Measurements from ENCODE around the gene TRPC6. TPM values are rescaled to one million over a fixed set of nuclear protein-coding genes. Genes with fewer than 3 reads are reported as not detected.

TRPC6 gene
- total and polyA plus RNA-seq, 2 of the 8 experiments (the other 6 are each of a cell fraction or from before 2014, with no cell fraction given), result 0.26 to 0.39 TPM

- ChIA-PET CTCF (ENCODE audit: partially characterized antibody) (interaction anchor here (0.6 to 1.5 kb wide), 2 partner anchors 169 to 378 kb away, joined by 3 to 4 read pairs; no protein-coding TSS in a partner anchor), POLR2A (ENCODE audit: partially characterized antibody) (no interaction called here)
- Histone ChIP-seq H3K14ac (ENCODE audit: insufficient read length) (no peak overlapping the region), H3K36me3 (ENCODE audit: control insufficient read depth in 2 of 4, insufficient read depth in 4 of 4, low read length in 3 of 4) (no peaks in the 10 kb centered on the region), H2AK5ac (ENCODE audit: low read depth, low read length) (no peak overlapping the region), H2BK5ac (ENCODE audit: low read depth, low read length) (no peak overlapping the region), H4K20me1 (replicated peaks in 1 of 2; ENCODE audit: control insufficient read depth in 1 of 2, insufficient read depth in 2 of 2, low read length in 2 of 2) (no peaks in the 10 kb centered on the region), H4K8ac (ENCODE audit: extremely low read depth, insufficient read depth, low read length) (no peak overlapping the region), H3K23ac (ENCODE audit: insufficient read length) (no peak overlapping the region), H2BK120ac (replicated peaks; ENCODE audit: low read depth, low read length) (no peak overlapping the region), H3K4me2 (ENCODE audit: insufficient read depth in 1 of 2, low read depth in 2 of 2, low read length in 2 of 2) (no peak overlapping the region), H2AFZ (ENCODE audit: low read length) (no peak overlapping the region), H4K5ac (ENCODE audit: insufficient read length, low read depth, low read length) (no peak overlapping the region), H3K27ac (ENCODE audit: low read depth, low read length) (no peak overlapping the region), H3K18ac (ENCODE audit: extremely low read depth, low read length) (no peak overlapping the region), H3K79me1 (ENCODE audit: low read depth, low read length) (no peaks in the 10 kb centered on the region), H3K4ac (replicated peaks; ENCODE audit: insufficient read length, low read depth, low read length) (no peak overlapping the region), H2BK15ac (ENCODE audit: low read length) (no peak overlapping the region), H3K79me2 (ENCODE audit: control insufficient read depth in 1 of 2, insufficient read depth in 2 of 2, low read length in 2 of 2) (no peaks in the 10 kb centered on the region), H3K4me1 (replicated peaks in 1 of 4; ENCODE audit: control insufficient read depth in 3 of 4, insufficient read depth in 4 of 4, low read length in 3 of 4) (peaks cover 0 to 10% (median 2%) of the 10 kb centered on the region in 4 experiments; a peak in 2 of 7 replicates), H3K56ac (replicated peaks; ENCODE audit: insufficient read length, low read depth, low read length) (no peak overlapping the region), H2BK20ac (ENCODE audit: low read length) (no peak overlapping the region), H3K23me2 (ENCODE audit: low read depth, low read length) (no peaks in the 10 kb centered on the region), H3K9ac (replicated peaks in 1 of 4; ENCODE audit: extremely low read depth in 1 of 4, low read depth in 3 of 4, low read length in 3 of 4) (no peak overlapping the region), H3K9me3 (ENCODE audit: insufficient read depth in 2 of 2, low read depth in 1 of 2, low read length in 1 of 2) (no peaks in the 10 kb centered on the region), H4K91ac (replicated peaks; ENCODE audit: insufficient read length, low read length) (no peak overlapping the region), H3K4me3 (ENCODE audit: extremely low read depth in 1 of 4, insufficient read depth in 2 of 4, low read depth in 3 of 4, low read length in 4 of 4) (no peak overlapping the region), H2BK12ac (ENCODE audit: low read depth, low read length) (no peak overlapping the region), H3K27me3 (replicated peaks in 1 of 4; ENCODE audit: control insufficient read depth in 3 of 4, extremely low read depth in 1 of 4, insufficient read depth in 3 of 4, low read length in 3 of 4) (no peaks in the 10 kb centered on the region)
- DNase-seq (ENCODE audit: low read depth in 1 of 2, low spot score in 2 of 2), result no peak
- 88% methylated on average over 4 of the region's 4 CpGs; no CpG with 5 or more reads in 1 of the 2 experiments for WGBS, 2 experiments (ENCODE audit: extremely low coverage in 1 of 2, insufficient coverage in 1 of 2, insufficient read length in 1 of 2, insufficient replicate concordance in 2 of 2, low coverage in 1 of 2, low lambda C conversion rate in 2 of 2, missing lambda C conversion rate in 1 of 2)
- no peak for FAIRE-seq
- no peak for TF ChIP-seq SUZ12 (IDR thresholded peaks at IDR 0.05; ENCODE audit: low read length)
- TF ChIP-seq POU5F1 (IDR thresholded peaks at IDR 0.05; ENCODE audit: low read depth, low read length), result no peak
- TF ChIP-seq JUND (IDR thresholded peaks at IDR 0.05; ENCODE audit: low read length), result no peak
- no peak for TF ChIP-seq PHF8 (conservative IDR thresholded peaks at IDR 0.05; ENCODE audit: low read depth, low read length)
- TF ChIP-seq CBX8 (IDR thresholded peaks at IDR 0.05; ENCODE audit: borderline replicate concordance, low read depth, low read length), result no peak
- no peak for TF ChIP-seq E2F6 (IDR thresholded peaks at IDR 0.05)
- no peak for TF ChIP-seq CTBP2 (IDR thresholded peaks at IDR 0.05; ENCODE audit: borderline replicate concordance, insufficient read depth, insufficient read length, low read length)
- TF ChIP-seq EP300 (IDR thresholded peaks at IDR 0.05; ENCODE audit: borderline replicate concordance in 1 of 2, low read depth in 2 of 2, low read length in 2 of 2), result no peak
- no peak for TF ChIP-seq SP1 (IDR thresholded peaks at IDR 0.05; ENCODE audit: low read depth, low read length)
- TF ChIP-seq ATF3 (IDR thresholded peaks at IDR 0.05; ENCODE audit: insufficient read depth, low read depth, low read length), result no peak
- no peak for TF ChIP-seq CHD1 (IDR thresholded peaks at IDR 0.05; ENCODE audit: low read depth, low read length)
- TF ChIP-seq JUN (IDR thresholded peaks at IDR 0.05; ENCODE audit: low read depth, low read length), result no peak
Measured at GRCh38 chr11:101482556-101483124, 101.2 kb downstream of the TRPC6 start.
